ENCODE results near the gene RHOD.

RHOD gene

GRCh38 chr11:67016550-67016949 is 40.1 kb upstream of the RHOD start:
- POLR2A ChIA-PET = no interaction called here
- CTCF ChIA-PET = interaction anchor here (0.7 to 2.1 kb wide), 5 partner anchors 9 to 794 kb away, joined by 3 to 7 read pairs (median 3); no protein-coding TSS in a partner anchor
- no peak for DNase-seq (ENCODE audit: extremely low spot score)
- no peak for TF ChIP-seq CTCF (IDR thresholded peaks at IDR 0.05; ENCODE audit: control extremely low read depth, extremely low read depth, low read depth, missing control alignments)

GRCh38 chr11:67020949-67021348 is 35.7 kb upstream of the RHOD start:
- TF ChIP-seq CTCF (IDR thresholded peaks at IDR 0.05; ENCODE audit: control extremely low read depth, extremely low read depth, low read depth, missing control alignments) = no peak
- DNase-seq (ENCODE audit: extremely low spot score) = no peak
- CTCF ChIA-PET = interaction anchor here (1.1 to 2.8 kb wide), 3 partner anchors 20 to 33 kb away, joined by 3 to 6 read pairs (median 6); no protein-coding TSS in a partner anchor
- POLR2A ChIA-PET = no interaction called here

GRCh38 chr11:67022341-67022933 is 34.2 kb upstream of the RHOD start:
- ChIA-PET POLR2A (no interaction called here), CTCF (interaction anchor here (0.9 to 2.8 kb wide), 4 partner anchors 16 to 31 kb away, joined by 3 to 6 read pairs (median 6); no protein-coding TSS in a partner anchor)
- TF ChIP-seq CTCF (IDR thresholded peaks at IDR 0.05; ENCODE audit: control extremely low read depth, extremely low read depth, low read depth, missing control alignments) = no peak
- no peak for DNase-seq (ENCODE audit: extremely low spot score)

GRCh38 chr11:67022961-67023956 is 33.4 kb upstream of the RHOD start, which contains the start of gene SYT12:
Gene SYT12, plus strand, starts transcription at chr11:67023134. Its CDS starts 7,011 bp downstream, at chr11:67030145.
- ChIA-PET POLR2A (no interaction called here), CTCF (interaction anchor here (1.3 to 2.8 kb wide), 2 partner anchors 22 to 52 kb away, joined by 3 to 6 read pairs; no protein-coding TSS in a partner anchor)
- TF ChIP-seq CTCF (IDR thresholded peaks at IDR 0.05; ENCODE audit: control extremely low read depth, extremely low read depth, low read depth, missing control alignments) = no peak
- DNase-seq (ENCODE audit: extremely low spot score) = peak; percentile 39

GRCh38 chr11:67023957-67024353 is 32.7 kb upstream of the RHOD start:
- DNase-seq (ENCODE audit: extremely low spot score) = no peak
- CTCF ChIA-PET = interaction anchor here (1.3 kb wide), 1 partner anchor 52 kb away, joined by 3 read pairs; no protein-coding TSS in a partner anchor
- TF ChIP-seq CTCF (IDR thresholded peaks at IDR 0.05; ENCODE audit: control extremely low read depth, extremely low read depth, low read depth, missing control alignments) = no peak
- POLR2A ChIA-PET = no interaction called here

GRCh38 chr11:67024410-67024809 is 32.2 kb upstream of the RHOD start:
- POLR2A ChIA-PET = no interaction called here
- CTCF ChIA-PET = interaction anchor here (1.3 kb wide), 1 partner anchor 53 kb away, joined by 3 read pairs; no protein-coding TSS in a partner anchor
- DNase-seq (ENCODE audit: extremely low spot score) = no peak
- no peak for TF ChIP-seq CTCF (IDR thresholded peaks at IDR 0.05; ENCODE audit: control extremely low read depth, extremely low read depth, low read depth, missing control alignments)
